ENCODE results near the gene IMPDH2. TPM values are rescaled to one million over a fixed set of nuclear protein-coding genes. Genes with fewer than 3 reads are reported as not detected.

The IMPDH2 gene
- total RNA-seq, 1 experiment from 2014 or later, result 273 TPM

DNA sequence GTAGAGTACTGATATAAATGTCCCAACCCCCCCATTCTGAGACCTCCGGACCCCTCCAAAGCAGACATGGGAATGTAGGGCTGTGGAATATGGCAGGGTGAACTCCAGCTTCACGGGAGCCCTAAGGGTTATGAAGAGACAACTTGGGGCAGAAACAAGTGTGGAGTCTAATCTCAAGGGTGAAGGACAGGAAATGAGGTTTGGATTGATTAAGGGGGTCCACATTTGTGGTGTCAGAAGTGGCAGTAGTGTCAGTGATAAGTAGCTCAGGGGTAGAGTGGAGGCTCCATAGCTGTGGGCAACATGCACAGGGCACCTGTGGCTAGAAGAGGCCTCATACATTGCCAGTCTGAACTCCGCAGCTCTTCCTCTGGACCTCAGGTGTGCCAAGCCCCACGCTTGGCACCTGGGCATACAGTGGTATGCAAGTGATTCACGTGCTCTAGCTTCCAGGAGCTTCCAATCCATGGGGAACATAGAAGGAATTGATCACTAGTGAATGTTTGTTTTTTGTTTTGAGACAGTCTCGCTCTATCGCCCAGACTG, 43.3 kb downstream of the IMPDH2 start:
- H3K9me3 ChIP-seq (replicated peaks), result no peaks in the 10 kb centered on the region
- no peak for DNase-seq
- H3K36me3 ChIP-seq, result peaks cover 13% of the 10 kb centered on the region
- H3K4me3 ChIP-seq, result no peak overlapping the region
- H3K27ac ChIP-seq, result no peak overlapping the region
- no peaks in the 10 kb centered on the region for H3K4me1 ChIP-seq
- H3K27me3 ChIP-seq, result no peaks in the 10 kb centered on the region

DNA sequence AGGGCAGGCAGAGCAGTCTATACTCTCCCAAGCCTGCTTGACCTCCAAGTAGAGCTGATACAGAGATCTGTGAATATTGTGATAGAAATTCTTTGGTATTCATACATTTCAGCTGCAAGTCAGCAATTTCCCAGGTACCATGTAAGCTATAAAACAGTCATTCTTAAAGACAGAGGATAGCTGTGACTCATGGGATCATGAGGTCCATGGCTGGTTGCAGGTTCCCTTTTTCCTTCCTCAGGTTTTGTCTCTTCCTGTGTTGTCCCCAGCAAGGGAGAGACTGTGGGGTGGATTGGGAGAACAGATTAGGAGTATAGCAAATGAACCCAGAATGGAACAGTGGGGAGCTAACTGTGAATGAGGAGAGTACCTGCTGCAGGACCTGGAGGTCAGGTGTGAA, 44.5 kb downstream of the IMPDH2 start:
- DNase-seq, result no peak
- Histone ChIP-seq H3K36me3 (peaks cover 23% of the 10 kb centered on the region), H3K27me3 (no peaks in the 10 kb centered on the region), H3K4me3 (no peak overlapping the region), H3K9me3 (replicated peaks) (no peaks in the 10 kb centered on the region), H3K4me1 (no peaks in the 10 kb centered on the region), H3K27ac (no peak overlapping the region)

DNA sequence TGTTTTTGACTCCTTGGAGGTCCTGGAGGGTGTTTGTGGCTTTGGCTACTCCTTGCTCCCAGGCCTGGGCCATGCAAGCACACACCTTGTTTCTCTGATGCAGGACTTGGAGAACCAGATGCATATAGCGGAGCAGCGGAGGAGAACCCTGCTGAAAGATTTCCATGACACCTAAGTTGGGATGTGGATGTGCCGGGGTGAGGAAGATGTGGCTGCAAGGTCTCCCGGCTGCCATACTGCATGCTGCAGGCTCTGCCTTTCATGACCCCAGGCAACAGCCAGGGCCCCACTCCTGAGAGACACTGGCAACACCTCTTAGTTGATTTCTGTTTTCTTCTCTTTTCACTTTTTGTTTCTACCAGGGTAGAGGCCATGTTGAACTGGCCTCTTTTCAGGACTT, 46.1 kb downstream of the IMPDH2 start:
- no peaks in the 10 kb centered on the region for H3K27me3 ChIP-seq
- DNase-seq, result no peak
- H3K36me3 ChIP-seq, result peaks cover 26% of the 10 kb centered on the region
- H3K4me1 ChIP-seq, result no peaks in the 10 kb centered on the region
- no peak overlapping the region for H3K27ac ChIP-seq
- no peaks in the 10 kb centered on the region for H3K9me3 ChIP-seq (replicated peaks)
- H3K4me3 ChIP-seq, result no peak overlapping the region

DNA sequence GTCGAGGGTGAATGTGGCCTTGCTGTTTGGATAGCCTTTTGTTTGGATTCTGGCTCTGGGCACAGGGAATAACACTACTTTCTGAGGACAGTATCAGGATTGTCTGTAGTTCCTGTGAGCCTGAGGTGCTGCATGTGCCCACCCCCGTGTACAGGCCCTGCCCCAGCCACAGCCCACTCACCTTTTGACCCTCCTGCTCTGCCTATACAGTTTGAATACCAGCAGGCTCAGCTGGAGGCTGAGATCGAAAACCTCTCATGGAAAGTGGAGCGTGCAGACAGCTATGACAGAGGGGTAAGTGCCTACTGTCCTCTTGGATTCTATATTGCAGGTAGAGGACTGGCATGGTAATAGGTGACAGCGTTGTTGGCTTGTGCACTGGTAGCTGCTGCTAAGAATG, 46.5 kb downstream of the IMPDH2 start:
- no peaks in the 10 kb centered on the region for H3K9me3 ChIP-seq (replicated peaks)
- peaks cover 29% of the 10 kb centered on the region for H3K36me3 ChIP-seq
- DNase-seq, result no peak
- H3K4me1 ChIP-seq, result no peaks in the 10 kb centered on the region
- no peak overlapping the region for H3K4me3 ChIP-seq
- no peak overlapping the region for H3K27ac ChIP-seq
- no peaks in the 10 kb centered on the region for H3K27me3 ChIP-seq

DNA sequence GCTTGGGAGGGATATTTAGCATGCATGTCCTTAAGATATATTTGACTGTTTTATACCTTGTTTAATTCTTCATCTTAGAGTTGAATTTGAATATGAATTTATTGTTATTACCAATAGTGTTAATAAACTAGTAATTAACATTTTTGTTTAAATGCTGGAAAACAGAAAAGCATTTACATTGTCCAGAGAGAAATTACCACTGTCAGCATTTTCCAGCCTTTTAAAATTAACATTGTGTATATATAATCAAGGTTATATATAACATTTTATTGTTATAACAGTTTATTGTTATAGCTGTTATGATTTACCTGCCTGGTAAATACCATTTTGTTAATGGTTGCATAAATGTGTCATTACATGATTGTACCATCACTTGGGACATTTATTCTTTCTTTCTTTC, 47.2 kb downstream of the IMPDH2 start:
- no peak overlapping the region for H3K4me3 ChIP-seq
- no peak for DNase-seq
- no peaks in the 10 kb centered on the region for H3K4me1 ChIP-seq
- no peaks in the 10 kb centered on the region for H3K9me3 ChIP-seq (replicated peaks)
- H3K27me3 ChIP-seq, result no peaks in the 10 kb centered on the region
- peaks cover 32% of the 10 kb centered on the region for H3K36me3 ChIP-seq
- no peak overlapping the region for H3K27ac ChIP-seq

DNA sequence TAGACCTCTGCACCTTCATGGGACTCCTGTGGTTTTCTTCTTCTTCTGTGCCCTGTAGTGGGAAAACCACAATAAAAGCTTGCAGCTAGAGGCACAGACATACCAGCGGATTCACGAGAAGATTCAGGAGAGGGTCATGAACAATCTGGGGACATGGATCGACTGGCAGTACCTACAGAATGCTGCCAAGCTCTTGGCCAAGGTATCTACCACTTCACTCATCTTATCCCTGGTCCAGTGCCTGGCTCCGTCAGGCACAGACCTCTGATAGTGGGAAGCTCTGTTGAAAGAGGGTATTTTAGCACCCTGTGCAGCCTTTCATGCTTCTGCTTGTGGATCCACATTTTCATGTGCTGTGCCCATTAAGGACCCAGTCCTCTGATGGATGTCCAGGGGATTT, 48.9 kb downstream of the IMPDH2 start:
- DNase-seq, result no peak
- Histone ChIP-seq H3K4me1 (no peaks in the 10 kb centered on the region), H3K27me3 (no peaks in the 10 kb centered on the region), H3K36me3 (peaks cover 40% of the 10 kb centered on the region), H3K27ac (no peak overlapping the region), H3K4me3 (no peak overlapping the region), H3K9me3 (replicated peaks) (no peaks in the 10 kb centered on the region)

DNA sequence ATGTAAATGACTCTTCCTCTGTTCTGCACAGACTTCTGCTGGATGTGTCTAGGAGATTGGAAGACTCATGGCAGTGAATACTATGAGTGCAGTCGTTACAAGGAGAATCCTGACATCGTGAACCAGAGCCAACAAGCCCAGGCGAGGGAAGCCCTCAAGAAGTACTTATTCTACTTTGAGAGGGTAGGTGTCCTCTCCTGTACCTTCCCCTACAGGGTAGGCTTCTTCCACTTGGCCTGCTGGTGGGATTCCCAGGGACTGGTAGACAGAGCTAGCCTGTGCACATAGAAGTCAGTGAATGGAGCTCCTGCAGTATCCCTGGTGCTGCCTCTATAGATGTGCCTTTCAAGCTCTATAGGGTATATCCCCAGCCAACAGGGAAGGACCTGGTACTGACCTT, 49.7 kb downstream of the IMPDH2 start:
- Histone ChIP-seq H3K4me1 (no peaks in the 10 kb centered on the region), H3K9me3 (replicated peaks) (no peaks in the 10 kb centered on the region), H3K4me3 (no peak overlapping the region), H3K27me3 (no peaks in the 10 kb centered on the region), H3K36me3 (peaks cover 45% of the 10 kb centered on the region), H3K27ac (no peak overlapping the region)
- DNase-seq, result no peak

Other genes with a start within 250 kb of the IMPDH2 start
- gene PRKAR2A, start 181.5 kb downstream of the IMPDH2 start, total RNA-seq (2014; rRNA removed; shearing (Covaris generic)), result 45.0 and 46.5 TPM in 2 replicates
- gene SLC25A20, start 130.5 kb downstream of the IMPDH2 start, total RNA-seq (2014; rRNA removed; shearing (Covaris generic)), result 6.8 and 7.0 TPM in 2 replicates
- gene ARIH2, start 110.6 kb downstream of the IMPDH2 start, total RNA-seq (2014; rRNA removed; shearing (Covaris generic)), result 86.5 and 100 TPM in 2 replicates
- gene P4HTM, start 39.2 kb downstream of the IMPDH2 start, total RNA-seq (2014; rRNA removed; shearing (Covaris generic)), result 0.35 and 0.36 TPM in 2 replicates
- 69.9 and 81.9 TPM in 2 replicates for gene WDR6, start 22.0 kb downstream of the IMPDH2 start, total RNA-seq (2014; rRNA removed; shearing (Covaris generic))
- 6.9 and 7.6 TPM in 2 replicates for gene DALRD3, start 10.8 kb downstream of the IMPDH2 start, total RNA-seq (2014; rRNA removed; shearing (Covaris generic))
- gene NDUFAF3, start 7.3 kb downstream of the IMPDH2 start, total RNA-seq (2014; rRNA removed; shearing (Covaris generic)), result 58.9 and 66.0 TPM in 2 replicates
- 89.8 and 94.5 TPM in 2 replicates for gene QRICH1, start 64.7 kb upstream of the IMPDH2 start, total RNA-seq (2014; rRNA removed; shearing (Covaris generic))
- gene QARS1, start 75.4 kb upstream of the IMPDH2 start, total RNA-seq (2014; rRNA removed; shearing (Covaris generic)), result 192 TPM in 2 replicates
- gene USP19, start 91.4 kb upstream of the IMPDH2 start, total RNA-seq (2014; rRNA removed; shearing (Covaris generic)), result 39.2 and 41.2 TPM in 2 replicates
- gene LAMB2, start 103.7 kb upstream of the IMPDH2 start, total RNA-seq (2014; rRNA removed; shearing (Covaris generic)), result 49.7 and 53.4 TPM in 2 replicates
- 16.0 and 19.3 TPM in 2 replicates for gene CCDC71, start 136.9 kb upstream of the IMPDH2 start, total RNA-seq (2014; rRNA removed; shearing (Covaris generic))
- 7.8 and 8.6 TPM in 2 replicates for gene KLHDC8B, start 142.2 kb upstream of the IMPDH2 start, total RNA-seq (2014; rRNA removed; shearing (Covaris generic))
- 1.4 and 1.6 TPM in 2 replicates for gene C3orf62, start 247.8 kb upstream of the IMPDH2 start, total RNA-seq (2014; rRNA removed; shearing (Covaris generic))

Measured in SJCRH30 (cell line).